GM19238 (cell line): ENCODE data around the gene MYO1A.
A peak's percentile ranks its signal among the peaks of the same experiment; 100 is the strongest.

Source experiments
- DNase-seq: peaks from one replicate; pipeline ENCODE4 v3.0.0; 2011; ENCODE audit warnings: low spot score; ENCODE audit not compliant: insufficient read length

MYO1A gene

GRCh38 chr12:57049890-57050289 lies at the start of gene MYO1A:
Gene MYO1A (minus strand): TSS chr12:57050129. CDS start chr12:57048323, 1,806 bp downstream.
- no peak for DNase-seq

GRCh38 chr12:57099047-57099714 lies 49.3 kb upstream of the MYO1A start:
- DNase-seq = no peak

- no peak for DNase-seq
Measured at GRCh38 chr12:57098546-57098945, 48.6 kb upstream of the MYO1A start.

- DNase-seq = no peak
Measured at GRCh38 chr12:57097554-57097835, 47.6 kb upstream of the MYO1A start.

- no peak for DNase-seq
Measured at GRCh38 chr12:57096748-57097553, 47.0 kb upstream of the MYO1A start.

- DNase-seq = no peak
Measured at GRCh38 chr12:57096099-57096572, 46.2 kb upstream of the MYO1A start.

- no peak for DNase-seq
Measured at GRCh38 chr12:57095440-57095839, 45.5 kb upstream of the MYO1A start.

GRCh38 chr12:57094208-57095160 lies 44.6 kb upstream of the MYO1A start:
- no peak for DNase-seq

GRCh38 chr12:57093415-57094207 lies 43.7 kb upstream of the MYO1A start:
- DNase-seq = peak; percentile 69

GRCh38 chr12:57092876-57093414 lies 43.0 kb upstream of the MYO1A start:
- no peak for DNase-seq

- DNase-seq = no peak
Measured at GRCh38 chr12:57092529-57092862, 42.6 kb upstream of the MYO1A start.

GRCh38 chr12:57091638-57092528 lies 42.0 kb upstream of the MYO1A start:
- DNase-seq = no peak

- DNase-seq = no peak
Measured at GRCh38 chr12:57090924-57091637, 41.2 kb upstream of the MYO1A start.

GRCh38 chr12:57090490-57090889 lies 40.6 kb upstream of the MYO1A start:
- no peak for DNase-seq

- no peak for DNase-seq
Measured at GRCh38 chr12:57089271-57090245, 39.6 kb upstream of the MYO1A start.

GRCh38 chr12:57088354-57089270 lies 38.7 kb upstream of the MYO1A start, which contains the start of gene NAB2:
Gene NAB2 (plus strand): TSS chr12:57089114. CDS start chr12:57089272, 158 bp downstream.
- DNase-seq = peak; percentile 94
